Mucosa of gallbladder (tissue), 1 donor: ENCODE measurements around the gene ARID5A. TPM values are rescaled to one million over a fixed set of nuclear protein-coding genes. Genes with fewer than 3 reads are reported as not detected.

ENCODE experiments used
- DNase-seq: peaks from one replicate; pipeline ENCODE4 v3.0.0-alpha.2; 2020; ENCODE audit warnings: low spot score
- total RNA-seq: library from RNA; stranded (reverse); gene quantifications from one replicate; pipeline ENCODE4 v1.2.1, GENCODE V29; 2021
- donor health status: DM: no; HTN: no; CAD: no.

The ARID5A gene
- total RNA-seq, 1 donor from 2014 or later: 30.2 TPM

DNA sequence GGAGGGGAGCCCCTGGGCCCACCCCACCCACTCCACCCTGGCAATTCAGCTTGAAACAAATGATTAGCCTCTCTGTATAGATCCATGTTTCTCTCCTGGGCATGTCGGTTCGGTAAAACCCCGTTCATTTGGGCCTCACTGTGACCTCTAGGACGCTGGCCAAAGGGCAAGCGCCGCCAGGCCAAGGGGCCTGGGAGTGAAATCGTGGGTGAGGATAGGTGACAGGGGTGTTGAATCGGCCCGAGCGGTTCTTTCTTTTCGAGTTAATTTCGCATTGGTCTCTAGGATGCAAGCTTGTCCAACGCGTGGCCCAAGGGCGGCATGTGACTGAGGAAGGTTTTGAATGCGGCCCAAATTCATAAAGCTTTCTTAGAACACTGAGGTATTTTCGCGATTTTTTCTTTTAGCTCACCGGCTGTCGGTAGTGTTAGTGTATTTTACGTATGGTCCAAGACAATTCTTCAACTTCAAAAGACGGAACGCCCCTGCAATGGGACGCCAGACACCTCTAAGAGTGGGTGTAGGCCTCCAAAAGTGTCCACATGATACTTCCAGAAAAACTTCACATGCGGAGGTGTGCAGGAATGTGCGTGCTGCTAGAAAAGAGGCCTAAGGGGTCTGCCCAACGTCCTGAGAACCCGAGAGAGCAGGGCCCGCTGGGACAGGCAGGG lies 9.8 kb upstream of the ARID5A start:
- no peak for DNase-seq

DNA sequence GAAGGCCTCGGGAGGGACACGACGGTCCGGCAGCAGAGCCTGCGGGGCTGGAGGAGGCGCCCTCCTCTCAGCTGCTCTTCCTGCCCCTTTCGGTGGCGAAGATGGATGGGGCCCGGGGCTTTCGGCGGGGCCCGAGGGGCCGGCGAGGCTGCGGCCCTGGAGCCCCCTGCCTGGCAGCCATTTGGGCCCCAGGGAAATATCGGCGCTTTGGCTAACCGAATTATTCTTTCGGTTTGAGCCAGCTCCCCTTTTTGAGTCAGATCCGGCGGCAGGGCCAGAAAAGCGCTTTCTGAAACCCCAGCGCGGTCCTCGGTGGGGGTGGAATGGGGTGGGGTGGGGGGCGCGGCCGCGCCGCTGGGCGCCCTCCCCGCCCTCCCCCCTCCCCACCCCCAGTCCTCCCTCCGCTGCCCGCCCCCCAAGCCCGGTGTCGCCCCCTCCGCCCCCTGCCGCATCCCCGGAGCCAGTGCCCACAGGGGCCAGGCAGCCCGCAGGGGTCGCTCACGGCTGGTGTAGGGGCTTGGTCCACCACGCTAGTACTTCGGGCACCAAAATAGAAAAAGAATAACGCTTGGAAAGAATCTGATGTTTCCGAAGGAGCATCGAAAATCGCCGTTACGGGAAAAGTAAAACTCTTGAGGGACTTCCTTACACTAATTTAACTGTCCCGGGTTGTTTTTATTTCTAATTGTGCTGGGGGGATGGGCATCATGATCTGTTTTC lies 9.1 kb upstream of the ARID5A start:
- DNase-seq: no peak

- DNase-seq: no peak
Observed at GRCh38 chr2:96528006-96528699, 8.4 kb upstream of the ARID5A start.

GRCh38 chr2:96528700-96529375 lies 7.7 kb upstream of the ARID5A start:
- no peak for DNase-seq

DNA sequence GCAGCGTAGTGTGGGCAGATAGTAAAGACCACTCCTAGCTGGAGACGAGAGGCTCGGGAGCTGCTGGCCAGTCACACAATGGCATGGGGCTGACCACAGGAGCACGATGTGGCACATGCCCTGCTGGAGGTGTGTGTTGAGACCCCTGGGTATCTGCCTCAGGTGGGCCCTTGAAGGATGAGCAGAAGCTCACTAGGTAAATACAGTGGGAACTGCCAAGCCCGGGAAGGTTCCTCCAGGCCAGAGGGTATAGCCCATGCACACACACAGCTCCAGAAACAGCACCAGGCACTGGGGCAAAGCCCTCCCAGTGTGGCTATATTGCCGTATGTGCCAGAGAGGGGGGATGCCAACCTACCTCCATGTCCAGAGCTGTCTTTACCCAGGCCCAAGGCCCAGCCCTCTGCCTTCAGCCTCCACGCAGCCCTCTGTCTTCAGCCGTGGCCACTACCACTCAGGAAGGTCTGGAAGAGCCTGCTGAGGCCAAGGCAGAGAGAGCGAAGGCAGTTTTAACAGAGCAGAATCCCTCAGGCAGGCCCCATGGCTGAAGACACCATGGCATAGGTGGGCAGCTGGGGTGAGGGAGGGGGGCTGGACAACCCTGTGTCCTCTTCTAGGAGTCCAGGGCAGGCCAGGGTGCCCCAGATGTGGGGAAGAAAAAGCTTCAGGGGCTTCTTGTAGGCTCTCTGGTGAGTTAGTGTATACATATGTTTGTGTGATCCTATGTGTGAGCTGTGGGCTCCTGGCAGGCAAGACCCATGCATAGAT lies 7.0 kb upstream of the ARID5A start:
- no peak for DNase-seq

- no peak for DNase-seq
Observed at GRCh38 chr2:96530144-96530430, 6.5 kb upstream of the ARID5A start.

DNA sequence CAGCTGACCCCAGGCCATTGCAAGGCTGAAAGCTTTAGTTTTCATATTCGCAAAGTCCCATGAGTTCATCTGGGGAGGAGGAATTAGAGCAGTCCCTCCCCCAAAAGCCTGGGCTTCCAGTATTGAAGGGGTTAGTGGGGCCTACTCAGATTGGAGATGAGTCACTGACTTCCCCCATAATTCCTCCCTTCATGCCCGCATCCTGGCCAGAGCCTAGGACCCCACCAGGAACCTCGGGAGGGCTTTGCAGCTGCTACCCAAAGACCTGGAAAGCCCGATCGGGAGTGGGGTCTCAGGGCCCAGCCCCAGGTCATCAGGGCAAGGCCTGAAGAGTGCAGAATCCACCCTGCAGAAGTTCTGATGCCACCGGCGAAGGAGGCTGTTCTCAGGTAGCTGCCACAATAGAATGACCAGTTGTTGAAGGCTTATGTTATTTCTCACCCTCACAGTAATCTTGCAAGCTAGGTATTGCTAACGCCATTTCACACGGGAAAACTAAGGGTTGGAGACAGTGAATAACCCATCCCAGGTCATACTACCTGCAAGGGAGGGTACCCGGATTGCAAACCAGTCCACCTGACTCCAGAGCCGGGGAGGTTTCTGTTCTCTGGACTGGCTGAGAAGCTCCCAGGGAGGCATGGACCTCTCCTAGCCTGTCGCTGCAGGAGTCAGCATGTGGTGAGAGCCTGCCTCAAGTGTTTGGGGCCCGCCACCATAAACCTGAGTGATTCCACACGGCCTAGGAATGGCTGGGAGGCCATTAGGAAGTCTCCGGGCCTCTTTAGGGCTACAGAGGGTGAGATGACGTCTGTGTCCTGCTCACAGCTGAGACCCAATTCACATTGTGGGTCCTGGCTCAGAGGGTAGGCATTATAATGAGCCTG lies 5.8 kb upstream of the ARID5A start:
- DNase-seq: no peak

DNA sequence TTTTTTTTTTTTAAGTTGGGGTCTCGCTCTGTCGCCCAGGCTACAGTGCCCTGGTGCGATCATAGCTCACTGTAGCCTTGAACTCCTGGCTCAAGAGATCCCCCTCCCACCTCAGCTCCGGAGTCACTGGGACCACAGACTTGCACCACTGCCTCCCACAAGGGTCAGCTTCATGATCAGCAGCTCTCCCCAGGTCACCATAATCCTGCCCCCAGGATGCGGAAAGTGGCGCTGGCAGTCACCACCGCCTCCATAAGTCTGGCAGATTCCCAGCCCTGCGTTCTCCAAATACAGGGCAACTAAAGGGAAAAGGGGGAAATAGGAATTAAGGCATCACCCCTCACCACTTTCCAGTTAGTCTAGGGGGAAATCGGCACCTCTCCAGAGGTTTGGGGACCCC lies 5.2 kb upstream of the ARID5A start:
- no peak for DNase-seq

DNA sequence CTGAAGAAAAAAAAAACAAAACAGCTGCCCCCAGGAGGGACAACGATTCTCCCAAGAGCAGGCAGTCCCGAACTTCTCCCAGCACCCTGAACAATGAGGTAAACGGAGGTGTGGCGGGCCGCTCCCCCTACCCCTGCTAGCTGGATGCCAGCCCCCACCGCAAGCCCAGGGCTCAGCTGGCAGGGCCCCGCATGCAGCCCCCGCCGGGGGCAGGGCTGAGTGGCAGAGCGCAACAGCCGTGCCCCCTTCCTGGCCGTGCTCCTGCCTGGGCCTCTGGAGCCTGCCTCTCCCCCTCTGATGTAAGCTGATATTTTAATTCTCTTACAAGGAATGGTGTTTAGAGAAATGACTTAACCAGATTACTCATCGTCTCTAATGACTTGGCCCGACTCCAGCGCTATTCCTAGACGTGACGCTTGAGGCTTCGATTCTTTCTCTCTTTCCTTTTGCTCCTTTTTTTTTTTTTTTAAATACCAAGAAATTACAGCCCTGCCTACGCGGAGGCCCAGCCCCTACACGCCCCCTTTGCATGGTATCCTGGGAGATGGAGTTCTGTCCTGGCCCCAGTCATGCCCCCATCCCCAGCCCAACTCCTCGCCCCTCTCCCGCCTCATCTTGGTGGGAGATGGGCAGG lies 4.6 kb upstream of the ARID5A start:
- peak; percentile 97 for DNase-seq

DNA sequence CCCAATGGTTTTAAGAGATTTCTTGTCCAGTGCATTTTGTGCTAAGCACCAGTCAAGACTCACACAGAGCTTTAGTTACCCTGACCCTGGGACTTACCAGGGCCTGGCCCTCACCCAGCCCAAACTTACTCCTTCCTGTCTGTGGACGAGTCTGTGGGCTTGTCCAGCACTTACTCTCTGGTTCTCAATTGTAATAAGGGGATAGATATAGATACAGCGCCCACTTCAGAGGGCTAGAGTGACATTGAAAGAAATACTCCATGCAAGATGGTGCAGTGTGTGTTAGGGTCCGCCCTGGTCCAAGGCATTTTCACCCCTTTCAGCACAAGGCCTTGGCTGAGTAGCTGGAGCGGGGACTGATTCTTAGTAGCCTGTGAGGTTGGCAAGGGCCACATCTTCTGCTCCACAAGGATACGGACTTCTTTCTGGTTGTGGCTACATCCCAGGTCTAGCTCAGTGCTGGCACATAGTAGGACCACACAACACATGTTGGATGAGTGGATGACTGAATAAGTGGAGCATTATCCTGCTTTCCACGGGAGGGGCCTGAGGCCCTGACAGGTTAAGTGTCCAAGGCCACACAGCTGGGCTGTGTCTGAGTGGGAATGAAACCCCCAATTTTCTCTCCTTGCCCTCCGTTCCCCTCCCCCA lies 3.8 kb upstream of the ARID5A start:
- no peak for DNase-seq

DNA sequence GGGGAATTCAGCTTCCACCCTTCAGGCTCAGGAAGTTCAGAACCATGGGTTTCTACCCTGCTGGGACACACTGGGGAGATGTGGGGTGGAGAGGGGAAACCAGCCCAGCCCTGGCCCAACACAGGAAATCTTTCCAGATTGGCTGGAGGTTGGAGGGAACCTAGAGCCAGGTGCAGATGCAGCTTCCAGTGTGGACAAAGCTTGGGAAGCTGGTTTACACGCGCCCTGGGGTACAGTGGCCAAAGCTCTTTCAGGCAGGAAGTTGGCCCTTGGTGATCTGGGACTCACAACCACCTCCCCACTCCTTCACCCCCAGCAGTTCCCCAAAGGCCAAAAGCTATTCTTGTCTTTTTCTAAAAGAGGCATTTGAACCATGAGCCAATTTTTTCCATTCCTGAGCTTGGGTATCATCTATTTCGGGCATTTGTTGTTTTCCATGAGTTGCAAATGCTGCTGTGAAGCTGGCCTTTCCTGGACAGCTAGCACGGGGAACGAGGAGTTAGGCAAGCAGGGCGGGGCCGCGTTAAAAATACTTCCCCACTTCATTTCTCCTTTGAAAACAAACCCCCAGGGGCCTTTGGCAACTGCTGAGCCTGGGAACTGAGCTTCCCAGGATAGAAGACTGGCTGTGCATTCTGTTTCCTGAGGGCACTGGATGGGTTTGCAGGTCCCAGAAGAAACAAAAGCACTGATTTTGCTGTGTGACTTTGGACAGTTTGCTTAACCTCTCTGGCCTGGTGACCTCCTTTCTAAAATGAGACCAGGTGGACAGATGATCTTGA lies 3.1 kb upstream of the ARID5A start:
- peak; percentile 69 for DNase-seq

GRCh38 chr2:96534141-96534540 lies 2.4 kb upstream of the ARID5A start:
- DNase-seq: no peak

GRCh38 chr2:96534701-96535181 lies 1.8 kb upstream of the ARID5A start:
- no peak for DNase-seq

- DNase-seq: no peak
Observed at GRCh38 chr2:96535331-96535730, 1.2 kb upstream of the ARID5A start.

DNA sequence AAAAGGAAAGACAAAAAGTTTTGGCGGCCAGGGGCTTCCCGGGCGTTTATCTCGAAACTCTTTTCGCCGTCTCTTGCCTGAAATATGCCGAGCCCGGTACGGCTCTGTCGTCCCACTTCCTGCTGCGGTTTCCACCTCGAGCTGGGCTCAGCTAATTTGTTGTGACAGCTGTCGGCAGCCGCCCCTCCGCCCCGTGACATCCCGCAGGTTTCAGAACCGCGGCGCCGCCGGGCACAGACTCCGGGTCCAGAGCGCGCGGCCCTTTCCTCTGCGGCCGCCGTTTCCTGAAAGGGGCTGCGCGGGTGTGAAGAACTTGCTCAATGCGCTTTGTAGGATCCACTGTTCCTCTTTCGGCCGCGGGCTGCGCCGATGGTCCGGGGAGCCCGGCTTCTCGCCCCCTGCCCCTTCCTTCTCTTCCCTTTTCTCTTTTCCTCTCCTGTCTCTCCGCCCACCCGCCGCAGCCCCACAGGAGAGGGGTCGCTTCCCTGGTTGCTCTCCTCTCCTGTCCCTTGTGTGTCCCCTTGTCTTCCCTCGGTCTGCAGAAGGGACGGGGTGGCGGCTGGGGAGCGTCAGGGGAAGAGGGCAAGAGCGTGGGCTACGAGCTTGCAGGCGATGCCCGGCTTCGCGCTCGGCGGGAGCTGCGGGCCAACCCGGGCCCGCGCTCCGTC lies 648 bp downstream of the ARID5A start:
- peak; percentile 71 for DNase-seq

- no peak for DNase-seq
Observed at GRCh38 chr2:96537734-96538486, 1.4 kb downstream of the ARID5A start.

- peak; percentile 84 for DNase-seq
Observed at GRCh38 chr2:96538487-96539214, 2.1 kb downstream of the ARID5A start.
